Body of pancreas (tissue), 4 donors: ENCODE measurements around the gene SLN.

ENCODE experiments used
- CTCF ChIP-seq, 7 experiments: fragments of 450-650 bp in 4 of 7; fragments of 200-600 bp in 3 of 7; sonication (generic) in 3 of 7; IDR thresholded peaks; one replicate each; pipeline ENCODE4 v1.5.1; 2016 to 2019; ENCODE audit warnings: antibody characterized with exemption in 7 of 7
- POLR2A ChIP-seq, 3 donors: fragments of 450-650 bp; IDR thresholded peaks; one replicate each; pipeline ENCODE4 v1.6.1; 2016; ENCODE audit warnings: antibody characterized with exemption in 3 of 3, mild to moderate bottlenecking in 2 of 3

- TF ChIP-seq CTCF (IDR thresholded peaks at IDR 0.05): no peak
- TF ChIP-seq POLR2A (IDR thresholded peaks at IDR 0.05): no peak
Measured at GRCh38 chr11:107705027-107705426, 6.8 kb downstream of the SLN start.
